PFSK-1 (cell line): ENCODE data around the gene CUX1.

Experiments used
- POLR2AphosphoS5 ChIP-seq: IDR thresholded peaks from 2 replicates; pipeline ENCODE4 v1.6.1; 2012; ENCODE audit warnings: low read depth, mild to moderate bottlenecking, control low read depth, low read length, moderate library complexity
- REST ChIP-seq, 2 experiments: IDR thresholded peaks; 2 replicates each; pipeline versions ENCODE4 v1.6.1 to v1.8.0; 2011 to 2012; ENCODE audit warnings: low read depth in 2 of 2, low read length in 2 of 2, control low read depth in 1 of 2, inconsistent platforms in 1 of 2, mild to moderate bottlenecking in 1 of 2, moderate library complexity in 1 of 2; ENCODE audit not compliant: insufficient read depth in 1 of 2
- SIN3A ChIP-seq: IDR thresholded peaks from 2 replicates; pipeline ENCODE4 v1.6.1; 2012; ENCODE audit warnings: mild to moderate bottlenecking, low read length, moderate library complexity, borderline replicate concordance; ENCODE audit not compliant: insufficient read depth
- TAF1 ChIP-seq: IDR thresholded peaks from 2 replicates; pipeline ENCODE4 v1.6.1; 2012; ENCODE audit warnings: low read length, control low read depth, borderline replicate concordance; ENCODE audit not compliant: insufficient read depth

- no peak for TF ChIP-seq REST (IDR thresholded peaks at IDR 0.05; ENCODE audit: insufficient read depth in 1 of 2, low read depth in 2 of 2, low read length in 2 of 2)
- TF ChIP-seq TAF1 = no peak
- no peak for TF ChIP-seq SIN3A
- TF ChIP-seq POLR2AphosphoS5 = no peak
Observed at GRCh38 chr7:102197599-102197998, 380.2 kb downstream of the CUX1 start.
